NCI-H187 (cell line): ENCODE measurements around the gene TFPI2.

Source experiments
- DNase-seq, 2 experiments: peaks; one replicate each; lab custom pipeline; 2025; lab: John Stamatoyannopoulos, UW

The TFPI2 gene

GRCh38 chr7:93855797-93856196, 34.8 kb downstream of the TFPI2 start:
- no peak for DNase-seq

DNA sequence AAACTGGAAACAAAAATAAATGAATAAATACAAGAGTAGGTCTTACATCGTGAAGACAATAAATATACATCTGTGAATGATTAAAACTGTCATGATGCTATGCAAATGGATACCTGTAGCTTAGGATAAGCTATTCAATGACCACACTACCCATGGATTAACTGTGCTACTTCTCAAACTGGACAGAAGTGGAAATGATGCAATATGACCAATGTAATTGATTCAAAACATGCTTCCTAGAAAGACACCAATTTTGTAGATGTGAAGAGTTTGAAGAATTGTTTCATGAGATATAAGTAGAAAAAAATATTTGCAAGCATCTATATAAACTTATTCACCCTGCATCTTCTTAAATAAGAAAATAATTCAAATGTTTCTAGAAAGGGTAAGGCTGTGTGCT, 36.1 kb downstream of the TFPI2 start:
- DNase-seq: no peak

GRCh38 chr7:93851536-93851935, 39.0 kb downstream of the TFPI2 start:
- no peak for DNase-seq

DNA sequence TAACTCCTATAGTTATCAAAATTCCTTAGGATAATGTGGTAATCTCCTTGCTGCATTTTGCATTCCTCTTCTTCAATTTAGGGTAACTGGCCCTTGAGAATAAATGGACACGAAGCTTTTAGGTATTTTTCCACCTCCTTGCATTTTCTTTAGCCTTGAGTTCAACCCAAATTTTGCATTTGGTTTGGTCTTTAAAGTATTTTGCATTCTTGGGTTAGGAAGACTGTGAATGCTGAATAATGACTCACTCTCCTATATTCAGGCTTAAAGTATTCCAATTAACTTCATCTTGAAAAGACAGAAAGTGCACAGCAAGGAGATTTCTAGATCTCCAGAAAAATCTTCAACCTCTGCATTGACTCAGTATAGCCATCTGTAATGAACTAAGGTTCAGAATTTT, 47.3 kb downstream of the TFPI2 start:
- DNase-seq: no peak

DNA sequence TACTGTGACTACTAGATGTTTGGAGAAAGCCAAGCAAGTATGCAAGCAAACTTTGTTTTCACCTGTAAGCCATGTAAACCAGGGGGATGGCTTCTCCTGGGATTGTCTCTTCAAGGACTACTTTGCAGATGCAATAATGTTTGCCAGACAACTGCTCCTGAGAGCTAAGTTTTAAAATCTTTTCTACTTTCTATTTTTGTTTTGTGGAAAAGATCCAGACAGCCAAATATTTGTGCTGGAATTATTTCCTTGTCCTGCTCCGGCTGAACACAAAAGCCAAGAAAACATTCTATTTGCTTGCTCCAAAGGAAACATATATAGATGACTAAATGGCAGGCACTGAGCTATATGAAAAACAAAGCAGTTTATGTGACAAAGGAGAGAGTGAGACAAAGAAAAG, 51.6 kb downstream of the TFPI2 start:
- no peak for DNase-seq

DNA sequence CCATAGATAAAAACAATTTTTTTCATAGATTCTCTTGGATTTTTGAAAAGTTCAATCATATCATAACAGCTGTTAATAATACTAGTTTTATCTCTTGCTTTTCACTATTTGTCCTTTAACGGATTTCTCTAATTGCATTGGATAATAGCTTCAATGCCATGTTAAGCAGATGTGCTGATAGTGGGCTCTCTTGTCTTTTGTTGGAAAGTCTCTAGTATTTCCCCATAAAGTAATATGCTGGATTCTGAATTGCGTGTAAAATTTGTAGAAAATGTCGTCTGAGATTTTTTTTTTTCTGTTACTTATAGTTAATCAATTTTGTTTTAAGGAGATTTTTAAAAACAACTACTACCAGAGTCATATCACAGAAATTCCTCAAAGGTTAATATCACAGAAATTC, 53.3 kb downstream of the TFPI2 start:
- no peak for DNase-seq

DNA sequence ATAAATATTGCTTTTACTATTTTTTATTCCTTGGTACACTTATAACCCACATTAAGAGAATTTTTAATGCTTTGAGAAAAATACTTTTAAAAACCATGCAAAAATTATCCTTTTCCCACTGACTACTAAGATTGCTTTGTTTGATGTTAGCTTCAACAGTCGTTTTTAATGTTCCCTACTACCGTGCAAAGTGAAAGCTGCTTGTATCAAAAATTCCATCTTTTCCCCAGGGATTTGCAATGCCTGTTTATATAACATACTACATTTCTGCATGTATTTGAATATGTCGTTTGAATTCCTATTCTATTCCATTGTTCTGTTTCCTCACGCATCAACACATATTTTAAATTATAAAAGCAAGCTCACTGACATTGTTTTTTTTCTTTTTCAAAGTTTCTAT, 54.4 kb downstream of the TFPI2 start:
- DNase-seq: no peak

- DNase-seq: no peak
These were observed 54.9 kb downstream of the TFPI2 start for GRCh38 chr7:93835702-93836101.
